Nephron progenitor cell (in vitro differentiated cells): Measurements from ENCODE around the gene TESK2.
A peak's percentile ranks its signal among the peaks of the same experiment; 100 is the strongest.

Experiments
- DNase-seq: peaks from one replicate; pipeline ENCODE4 v3.0.0; 2021
- H3K27ac Mint-ChIP-seq: 2 replicates; pipeline ENCODE4 v1.8.0; 2021; ENCODE audit warnings: mild to moderate bottlenecking, moderate library complexity, mixed read lengths
- H3K27me3 Mint-ChIP-seq: 2 replicates; pipeline ENCODE4 v1.8.0; 2021; ENCODE audit warnings: mild to moderate bottlenecking, low read depth, mixed read lengths; ENCODE audit not compliant: poor library complexity
- H3K36me3 Mint-ChIP-seq: 2 replicates; pipeline ENCODE4 v1.8.0; 2021; ENCODE audit warnings: low read depth, mixed read lengths
- H3K4me1 Mint-ChIP-seq: 2 replicates; pipeline ENCODE4 v1.8.0; 2021; ENCODE audit warnings: mixed read lengths
- H3K4me3 Mint-ChIP-seq: 2 replicates; pipeline ENCODE4 v1.8.0; 2021; ENCODE audit warnings: mild to moderate bottlenecking, moderate library complexity, mixed read lengths
- H3K9me3 Mint-ChIP-seq: 2 replicates; pipeline ENCODE4 v1.8.0; 2021; ENCODE audit warnings: mild to moderate bottlenecking, moderate library complexity, mixed read lengths
- TF ChIP-seq, protein P1 (sequence below): fragments of 200-600 bp; sonication (generic); IDR thresholded peaks from 2 replicates; pipeline ENCODE4 v1.5.0; 2021; ENCODE audit warnings: antibody characterized with exemption

Gene TESK2

DNA sequence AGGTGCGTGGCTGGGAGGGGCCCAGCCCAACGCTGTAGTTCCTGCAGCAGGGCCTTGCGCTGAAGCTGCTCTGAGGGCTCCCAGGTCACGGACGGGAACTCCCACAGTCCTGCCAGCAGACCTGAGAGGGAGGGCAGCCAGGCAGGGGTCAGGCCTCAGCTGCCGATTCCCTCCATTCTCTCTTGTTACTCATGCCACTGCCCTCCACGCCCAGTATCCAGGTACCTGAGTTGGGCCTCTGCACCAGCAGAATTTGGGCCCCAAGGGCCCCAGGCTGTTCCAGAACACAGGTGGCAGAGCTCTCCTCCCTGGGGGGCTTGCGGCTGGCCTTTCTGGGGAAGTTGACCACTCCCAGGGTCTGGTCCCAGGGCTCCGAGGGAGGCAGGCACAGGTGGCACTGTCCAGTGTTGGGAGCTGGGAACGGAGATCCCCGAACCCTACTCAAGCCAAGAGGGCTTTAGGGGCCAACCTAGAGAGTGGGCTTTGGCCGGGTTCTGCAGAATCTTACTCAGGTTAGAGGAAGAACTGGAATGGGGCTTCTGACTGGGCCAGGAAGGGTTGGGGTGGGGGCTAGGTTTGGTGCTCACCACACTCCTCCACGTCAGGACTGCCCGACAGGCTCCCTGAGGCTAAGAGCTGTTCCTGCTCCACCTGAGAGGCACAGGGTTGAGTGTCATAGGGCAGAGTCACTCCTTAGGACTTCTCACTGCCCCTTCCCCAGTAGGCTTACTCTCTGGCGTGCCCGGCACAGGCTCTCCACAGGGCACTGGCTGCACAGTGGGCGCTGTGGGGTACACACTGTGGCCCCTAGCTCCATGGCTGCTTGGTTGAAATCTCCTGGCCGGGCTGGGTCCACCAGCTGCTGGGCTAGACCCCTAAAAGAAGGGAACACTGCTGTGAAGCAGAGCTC, 159.3 kb downstream of the TESK2 start:
- Mint-ChIP-seq H3K9me3 (no peaks in the 10 kb centered on the region), H3K4me1 (peaks cover 41% of the 10 kb centered on the region), H3K36me3 (peaks cover 20% of the 10 kb centered on the region), H3K4me3 (no peak overlapping the region), H3K27me3 (no peaks in the 10 kb centered on the region), H3K27ac (no peak overlapping the region)
- no peak for DNase-seq
- TF ChIP-seq, protein P1, sequence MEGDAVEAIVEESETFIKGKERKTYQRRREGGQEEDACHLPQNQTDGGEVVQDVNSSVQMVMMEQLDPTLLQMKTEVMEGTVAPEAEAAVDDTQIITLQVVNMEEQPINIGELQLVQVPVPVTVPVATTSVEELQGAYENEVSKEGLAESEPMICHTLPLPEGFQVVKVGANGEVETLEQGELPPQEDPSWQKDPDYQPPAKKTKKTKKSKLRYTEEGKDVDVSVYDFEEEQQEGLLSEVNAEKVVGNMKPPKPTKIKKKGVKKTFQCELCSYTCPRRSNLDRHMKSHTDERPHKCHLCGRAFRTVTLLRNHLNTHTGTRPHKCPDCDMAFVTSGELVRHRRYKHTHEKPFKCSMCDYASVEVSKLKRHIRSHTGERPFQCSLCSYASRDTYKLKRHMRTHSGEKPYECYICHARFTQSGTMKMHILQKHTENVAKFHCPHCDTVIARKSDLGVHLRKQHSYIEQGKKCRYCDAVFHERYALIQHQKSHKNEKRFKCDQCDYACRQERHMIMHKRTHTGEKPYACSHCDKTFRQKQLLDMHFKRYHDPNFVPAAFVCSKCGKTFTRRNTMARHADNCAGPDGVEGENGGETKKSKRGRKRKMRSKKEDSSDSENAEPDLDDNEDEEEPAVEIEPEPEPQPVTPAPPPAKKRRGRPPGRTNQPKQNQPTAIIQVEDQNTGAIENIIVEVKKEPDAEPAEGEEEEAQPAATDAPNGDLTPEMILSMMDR, result no peak

DNA sequence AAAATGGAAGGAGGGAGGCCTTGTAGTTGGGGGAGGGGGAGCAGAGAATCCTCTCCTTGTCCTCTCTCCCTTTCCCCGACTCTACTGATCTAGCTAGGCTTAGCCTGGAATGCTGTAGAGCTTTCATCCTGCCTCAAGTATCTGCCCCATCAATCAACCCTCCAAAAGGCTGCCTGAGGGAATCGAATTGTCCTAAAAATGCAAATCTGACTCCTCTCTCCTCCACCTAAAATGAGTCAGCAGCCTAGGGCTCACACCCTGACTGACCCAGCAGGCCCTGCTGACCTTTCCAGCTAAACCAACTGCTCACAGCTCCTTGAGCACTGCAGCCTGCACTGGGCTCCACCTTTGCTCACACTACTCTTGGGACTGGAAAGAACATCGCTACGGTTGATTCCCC, 161.5 kb downstream of the TESK2 start:
- TF ChIP-seq, protein P1, result no peak
- Mint-ChIP-seq H3K9me3 (peaks cover 9% of the 10 kb centered on the region), H3K4me1 (peaks cover 44% of the 10 kb centered on the region), H3K36me3 (peaks cover 36% of the 10 kb centered on the region), H3K4me3 (peak overlapping the region; percentile 33), H3K27me3 (no peaks in the 10 kb centered on the region), H3K27ac (peak overlapping the region; percentile 96)
- no peak for DNase-seq

DNA sequence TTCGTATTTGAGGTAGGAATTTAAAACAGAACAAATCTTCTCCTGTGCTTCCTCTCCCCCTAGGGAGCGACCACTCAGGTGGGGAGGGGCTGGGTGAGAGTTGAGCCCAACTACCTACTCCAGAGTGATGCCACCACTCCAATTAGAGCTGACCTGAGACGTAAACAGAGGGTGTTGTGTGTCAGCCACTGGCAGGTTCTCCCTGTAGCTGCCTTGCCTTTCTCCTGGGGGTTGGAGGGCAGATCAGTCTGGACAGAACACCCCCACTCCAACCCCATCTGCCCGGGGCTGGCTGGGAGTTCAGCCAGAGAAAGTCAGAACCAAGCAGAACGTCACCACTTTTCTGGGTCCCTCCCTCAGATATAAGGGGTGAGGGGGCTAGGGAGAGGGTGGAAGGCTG, 162.3 kb downstream of the TESK2 start:
- H3K27me3 Mint-ChIP-seq, result no peaks in the 10 kb centered on the region
- H3K9me3 Mint-ChIP-seq, result peaks cover 15% of the 10 kb centered on the region
- TF ChIP-seq, protein P1, result no peak
- no peak for DNase-seq
- peak overlapping the region; percentile 96 for H3K27ac Mint-ChIP-seq
- H3K4me3 Mint-ChIP-seq, result no peak overlapping the region
- H3K36me3 Mint-ChIP-seq, result peaks cover 42% of the 10 kb centered on the region
- peaks cover 48% of the 10 kb centered on the region for H3K4me1 Mint-ChIP-seq

DNA sequence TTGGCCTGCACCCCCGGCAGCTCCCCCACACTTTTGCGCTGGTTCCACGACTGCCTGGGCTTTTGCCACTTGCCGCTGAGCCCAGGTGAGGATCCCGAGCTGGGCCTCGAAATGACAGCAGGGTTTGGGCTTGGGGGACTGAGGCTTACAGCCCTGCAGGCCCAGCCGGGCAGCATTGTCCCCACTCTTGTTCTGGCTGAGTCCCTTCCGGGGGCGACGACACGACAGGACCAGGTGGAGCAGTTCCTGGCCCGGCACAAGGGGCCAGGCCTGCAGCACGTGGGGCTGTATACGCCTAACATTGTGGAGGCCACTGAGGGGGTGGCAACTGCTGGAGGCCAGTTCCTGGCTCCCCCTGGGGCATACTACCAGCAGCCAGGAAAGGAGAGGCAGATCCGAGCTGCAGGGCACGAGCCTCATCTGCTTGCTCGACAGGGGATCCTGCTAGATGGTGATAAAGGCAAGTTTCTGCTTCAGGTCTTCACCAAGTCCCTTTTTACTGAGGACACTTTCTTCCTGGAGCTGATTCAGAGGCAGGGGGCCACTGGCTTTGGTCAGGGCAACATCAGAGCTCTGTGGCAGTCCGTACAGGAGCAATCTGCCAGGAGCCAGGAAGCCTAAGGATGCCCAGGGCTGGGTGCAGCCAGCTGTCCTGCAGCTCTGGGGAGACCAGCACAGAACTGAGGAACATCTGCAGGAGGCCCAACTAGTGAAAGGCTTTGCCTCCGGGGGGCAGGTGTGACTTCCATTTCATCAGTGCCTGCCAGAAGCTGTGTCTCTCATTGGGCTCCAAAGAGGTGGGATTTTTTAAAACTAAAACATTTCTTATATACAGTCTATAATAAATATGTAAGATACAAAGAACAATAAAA, 163.1 kb downstream of the TESK2 start:
- Mint-ChIP-seq H3K9me3 (peaks cover 17% of the 10 kb centered on the region), H3K27ac (peak overlapping the region; percentile 45), H3K4me1 (peaks cover 49% of the 10 kb centered on the region), H3K4me3 (no peak overlapping the region), H3K27me3 (no peaks in the 10 kb centered on the region), H3K36me3 (peaks cover 42% of the 10 kb centered on the region)
- TF ChIP-seq, protein P1, result no peak
- DNase-seq, result no peak

DNA sequence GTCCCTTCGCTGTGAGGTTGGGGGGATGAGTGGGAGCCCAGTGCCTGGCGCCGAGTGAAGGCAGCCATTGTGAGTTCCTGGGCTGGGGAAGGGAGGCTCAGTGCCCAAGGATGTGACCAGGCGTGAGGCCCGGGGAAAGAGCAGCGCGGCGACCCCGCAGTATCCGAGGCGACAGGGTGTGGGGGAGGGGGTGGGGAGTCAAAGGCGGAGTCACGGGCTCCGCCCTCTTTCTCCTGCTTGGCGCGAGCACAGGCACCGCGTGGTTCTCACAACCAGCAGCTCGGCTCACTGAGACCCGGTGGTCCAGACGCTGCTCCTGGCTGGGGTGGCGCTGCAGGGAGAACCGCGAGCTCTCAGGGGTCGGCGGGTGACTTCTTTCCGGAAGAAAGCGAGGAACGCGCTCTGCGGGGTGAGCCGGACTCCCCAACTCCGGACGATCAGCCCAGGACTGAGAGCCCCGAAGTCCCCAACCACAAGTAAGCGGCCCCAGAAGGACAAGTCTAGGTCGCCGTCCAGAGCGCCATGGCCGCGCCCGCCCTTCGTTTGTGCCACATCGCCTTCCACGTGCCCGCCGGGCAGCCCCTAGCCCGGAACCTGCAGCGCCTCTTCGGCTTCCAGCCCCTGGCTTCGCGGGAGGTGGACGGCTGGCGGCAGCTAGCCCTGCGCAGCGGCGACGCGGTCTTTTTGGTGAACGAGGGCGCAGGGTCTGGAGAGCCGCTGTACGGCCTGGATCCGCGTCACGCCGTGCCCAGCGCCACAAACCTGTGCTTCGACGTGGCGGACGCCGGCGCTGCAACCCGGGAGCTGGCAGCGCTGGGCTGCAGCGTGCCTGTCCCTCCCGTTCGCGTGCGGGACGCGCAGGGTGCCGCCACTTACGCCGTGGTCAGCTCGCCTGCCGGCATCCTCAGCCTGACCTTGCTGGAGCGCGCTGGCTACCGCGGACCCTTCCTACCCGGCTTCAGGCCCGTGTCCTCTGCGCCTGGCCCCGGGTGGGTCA, 164.0 kb downstream of the TESK2 start, which contains the start of gene HPDL:
TSS of gene HPDL (plus strand) at position 269 of the 997 bp plus-strand sequence. CDS start at position 523, 254 bp downstream.
- Mint-ChIP-seq H3K27me3 (no peaks in the 10 kb centered on the region), H3K36me3 (peaks cover 42% of the 10 kb centered on the region), H3K9me3 (peaks cover 17% of the 10 kb centered on the region), H3K4me3 (peak within 1 kb of the TSS; percentile 38), H3K27ac (peak within 1 kb of the TSS; percentile 96), H3K4me1 (peaks cover 56% of the 10 kb centered on the region)
- TF ChIP-seq, protein P1, result no peak
- DNase-seq, result peak; percentile 58
